HG03064 (cell line): ENCODE measurements around the gene ZBED3.
"Not testable (repeated sequence)": the region's sequence is repeated elsewhere in the genome, so short reads cannot be mapped to it uniquely, and the experiment has no call there.

Experiments
- ATAC-seq: cut with Tn5 transposase; IDR thresholded peaks from one replicate; pipeline ENCODE4 v1.9.1; 2021; ENCODE audit warnings: low read depth; ENCODE audit not compliant: unreplicated experiment

ZBED3 gene

GRCh38 chr5:77080479-77080878 lies 6.6 kb downstream of the ZBED3 start:
- not testable (repeated sequence) for ATAC-seq

- ATAC-seq, result no peak
These were observed 9.3 kb downstream of the ZBED3 start for GRCh38 chr5:77077829-77078176.

GRCh38 chr5:77076961-77077828 lies 9.9 kb downstream of the ZBED3 start:
- ATAC-seq, result peak; percentile 91

- ATAC-seq, result no peak
These were observed 12.3 kb downstream of the ZBED3 start for GRCh38 chr5:77074745-77075144.

- no peak for ATAC-seq
These were observed 13.4 kb downstream of the ZBED3 start for GRCh38 chr5:77073667-77074066.

- peak; percentile 63 for ATAC-seq
These were observed 20.2 kb downstream of the ZBED3 start for GRCh38 chr5:77066823-77067442.

- peak; percentile 31 for ATAC-seq
These were observed 20.9 kb downstream of the ZBED3 start for GRCh38 chr5:77066184-77066583.

- no peak for ATAC-seq
These were observed 21.8 kb downstream of the ZBED3 start for GRCh38 chr5:77065256-77065655.

GRCh38 chr5:77064040-77064439 lies 23.0 kb downstream of the ZBED3 start:
- ATAC-seq, result no peak

GRCh38 chr5:77046416-77047073 lies 40.5 kb downstream of the ZBED3 start:
- no peak for ATAC-seq

GRCh38 chr5:77035950-77036349 lies 51.1 kb downstream of the ZBED3 start:
- ATAC-seq, result no peak

GRCh38 chr5:77033338-77033737 lies 53.7 kb downstream of the ZBED3 start:
- no peak for ATAC-seq

- ATAC-seq, result no peak
These were observed 54.5 kb downstream of the ZBED3 start for GRCh38 chr5:77032635-77033034.

GRCh38 chr5:77031891-77032290 lies 55.2 kb downstream of the ZBED3 start:
- ATAC-seq, result no peak

- ATAC-seq, result peak; percentile 98
These were observed 56.7 kb downstream of the ZBED3 start, which contains the start of gene AGGF1 for GRCh38 chr5:77030097-77031071. Gene AGGF1 (plus strand): TSS chr5:77030404. CDS start chr5:77030767, 363 bp downstream.

GRCh38 chr5:77029376-77029885 lies 57.7 kb downstream of the ZBED3 start:
- no peak for ATAC-seq

- ATAC-seq, result no peak
These were observed 58.3 kb downstream of the ZBED3 start for GRCh38 chr5:77028631-77029375.

- no peak for ATAC-seq
These were observed 62.6 kb downstream of the ZBED3 start for GRCh38 chr5:77024490-77024889.
